Brain pericyte (primary cell): ENCODE data around the gene LBP.
"Not testable (repeated sequence)": the region's sequence is repeated elsewhere in the genome, so short reads cannot be mapped to it uniquely, and the experiment has no call there.

ENCODE experiments used
- DNase-seq: peaks from one replicate; pipeline ENCODE4 v3.0.0-alpha.2; 2012; ENCODE audit warnings: low read depth, low spot score

Gene LBP

DNA sequence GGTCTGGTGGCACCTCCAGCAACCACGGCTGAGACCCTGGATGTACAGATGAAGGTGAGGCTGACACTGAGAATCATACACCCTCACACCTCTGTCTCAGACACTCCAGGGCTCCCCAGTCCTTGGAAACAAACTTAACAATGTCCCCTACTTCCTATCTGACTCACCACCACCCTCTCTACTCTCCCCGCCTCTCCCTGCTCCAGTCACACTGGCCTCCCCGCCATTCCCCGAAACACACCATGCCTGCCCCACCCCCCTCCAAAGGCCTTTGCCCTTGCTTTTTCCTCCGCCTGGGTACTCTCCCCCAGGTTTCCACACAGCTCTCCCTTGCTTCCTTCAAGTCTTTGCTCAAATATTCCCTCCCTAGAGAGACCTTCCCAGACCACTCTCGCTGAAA is 26.1 kb upstream of the LBP start:
- no peak for DNase-seq

DNA sequence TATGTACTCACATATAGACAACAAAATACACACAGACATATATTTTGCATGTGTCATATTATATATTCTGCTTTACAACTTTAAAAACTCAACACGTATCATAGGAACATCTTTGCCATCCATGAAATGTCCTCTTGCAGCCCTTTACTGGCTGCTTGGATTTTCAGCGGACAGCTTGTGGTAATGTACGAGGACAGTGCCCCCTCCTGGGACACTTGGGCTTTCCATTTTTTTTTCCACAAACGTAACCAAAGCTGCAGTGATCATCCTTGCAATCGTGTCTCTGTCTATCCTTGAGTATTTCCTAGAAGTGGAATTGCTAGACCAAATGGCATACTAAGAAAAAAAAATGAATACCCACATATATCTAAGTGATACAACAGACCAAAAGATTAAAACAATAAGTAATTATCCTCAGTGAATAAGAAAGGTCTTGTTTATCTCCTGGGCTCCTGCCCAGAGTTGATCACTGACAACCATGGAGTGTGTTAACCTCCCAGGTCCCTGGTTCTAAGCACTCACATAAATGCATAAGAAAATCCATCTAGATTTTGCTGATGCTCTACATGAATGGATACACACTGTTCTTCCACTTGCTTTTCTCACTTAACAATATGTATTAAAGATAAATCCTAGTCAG is 24.2 kb upstream of the LBP start:
- DNase-seq = no peak

DNA sequence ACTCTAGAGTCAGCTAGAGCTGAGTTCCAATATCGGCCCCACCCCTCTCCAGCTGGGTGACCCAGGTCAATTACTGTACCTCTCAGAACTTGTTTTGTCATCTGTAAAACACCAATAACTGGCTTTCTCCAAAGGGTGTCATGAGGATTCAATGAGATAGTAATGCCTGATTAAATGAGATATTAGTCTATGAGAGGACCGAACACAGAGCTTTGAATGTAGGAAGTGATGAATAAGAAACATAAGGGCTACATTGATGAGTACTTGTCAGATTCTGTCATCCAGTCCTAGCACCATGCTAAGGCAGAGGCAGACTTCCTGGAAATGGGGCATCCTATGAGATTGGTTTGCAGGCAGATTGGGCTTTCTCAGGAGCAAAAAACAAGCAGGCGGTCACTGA is 22.1 kb upstream of the LBP start:
- DNase-seq = no peak

- DNase-seq = no peak
Measured at GRCh38 chr20:38325167-38325566, 21.1 kb upstream of the LBP start.

- DNase-seq = no peak
Measured at GRCh38 chr20:38325905-38326304, 20.4 kb upstream of the LBP start.

- DNase-seq = no peak
Measured at GRCh38 chr20:38326309-38326708, 20.0 kb upstream of the LBP start.

GRCh38 chr20:38330638-38331037 is 15.6 kb upstream of the LBP start:
- no peak for DNase-seq

DNA sequence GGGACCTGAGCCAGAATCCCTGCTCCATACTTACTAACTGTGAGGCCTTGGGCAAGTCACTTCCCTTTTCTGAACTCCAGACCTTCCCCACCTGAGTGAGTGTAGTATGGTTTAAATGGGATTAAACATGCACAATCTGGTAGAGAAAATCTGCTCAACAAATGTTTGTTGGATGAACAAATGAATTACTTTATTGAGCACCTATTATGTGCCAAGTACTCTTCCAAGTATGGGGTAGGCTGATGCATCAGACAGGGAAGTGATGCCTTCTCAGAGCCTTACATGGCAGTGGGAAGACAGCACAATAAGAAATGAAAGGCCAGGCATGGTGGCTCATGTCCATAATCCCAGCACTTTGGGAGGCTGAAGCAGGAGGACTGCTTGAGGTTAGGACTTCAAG is 15.0 kb upstream of the LBP start:
- no peak for DNase-seq

DNA sequence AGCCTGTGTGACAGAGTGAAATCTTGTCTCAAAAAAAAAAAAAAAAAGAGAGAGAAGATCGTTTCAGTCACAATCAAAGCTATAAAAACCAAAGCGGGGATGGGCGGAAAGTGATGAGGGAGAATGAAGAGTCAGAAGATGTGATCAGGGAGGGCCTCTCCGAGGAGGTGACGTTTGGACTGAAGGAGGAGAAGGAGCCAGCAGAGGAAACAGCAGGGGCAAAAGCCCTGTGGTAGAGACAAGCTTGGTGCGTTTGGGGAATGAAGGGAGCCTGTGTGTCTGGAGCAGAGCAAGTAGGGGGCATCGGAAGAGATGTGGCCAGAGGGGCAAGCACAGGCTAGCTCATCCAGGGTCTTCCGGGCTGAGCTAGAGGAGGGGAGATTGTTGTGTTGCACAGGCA is 14.5 kb upstream of the LBP start:
- no peak for DNase-seq

DNA sequence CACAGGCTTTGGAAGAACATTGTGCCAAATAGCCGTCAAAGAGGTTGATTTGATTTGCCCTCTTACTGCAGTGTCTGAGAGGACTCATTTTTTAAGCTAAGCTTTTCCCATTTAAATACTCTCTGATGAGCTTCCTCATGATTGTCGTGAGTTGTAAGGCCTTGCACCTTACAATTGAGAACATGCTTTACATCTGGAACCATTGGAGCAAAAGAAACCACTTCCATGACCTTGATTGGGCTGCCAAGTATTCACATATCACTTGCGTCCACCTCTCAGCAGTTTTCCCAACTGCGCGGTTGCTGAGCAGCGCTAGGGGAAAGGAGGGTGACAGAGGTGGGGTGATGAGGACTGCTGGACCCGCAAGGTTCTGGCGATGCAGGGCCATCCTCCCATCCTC is 12.3 kb upstream of the LBP start:
- DNase-seq = no peak

- DNase-seq = no peak
Measured at GRCh38 chr20:38336726-38337125, 9.6 kb upstream of the LBP start.

DNA sequence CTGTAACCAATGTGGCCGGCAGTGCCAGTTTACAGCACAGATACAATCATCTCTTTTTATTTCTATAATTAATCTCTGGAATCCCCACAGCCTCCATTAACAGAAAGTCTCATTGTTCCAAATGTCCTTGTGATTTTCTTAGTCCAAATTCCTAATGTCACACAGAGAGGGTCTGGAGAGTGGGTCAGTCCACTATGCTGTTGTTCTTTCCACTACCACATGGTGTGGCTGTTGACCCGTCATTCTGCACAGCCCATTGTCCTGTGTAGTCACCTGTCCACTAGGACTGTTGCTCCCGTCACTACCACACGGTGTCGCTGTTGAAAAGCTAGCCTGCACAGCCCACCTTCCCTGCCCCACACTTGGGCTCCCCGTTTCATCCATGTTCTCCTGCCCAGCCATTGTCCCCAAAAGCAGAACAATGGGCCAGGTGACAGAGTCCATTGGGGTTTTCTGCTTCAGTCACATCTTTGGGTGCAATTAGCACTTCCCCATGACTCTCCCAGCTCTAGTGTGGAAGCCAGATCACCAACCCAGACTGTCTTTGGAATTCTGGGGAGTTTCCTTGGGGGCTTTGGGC is 8.6 kb upstream of the LBP start:
- no peak for DNase-seq

DNA sequence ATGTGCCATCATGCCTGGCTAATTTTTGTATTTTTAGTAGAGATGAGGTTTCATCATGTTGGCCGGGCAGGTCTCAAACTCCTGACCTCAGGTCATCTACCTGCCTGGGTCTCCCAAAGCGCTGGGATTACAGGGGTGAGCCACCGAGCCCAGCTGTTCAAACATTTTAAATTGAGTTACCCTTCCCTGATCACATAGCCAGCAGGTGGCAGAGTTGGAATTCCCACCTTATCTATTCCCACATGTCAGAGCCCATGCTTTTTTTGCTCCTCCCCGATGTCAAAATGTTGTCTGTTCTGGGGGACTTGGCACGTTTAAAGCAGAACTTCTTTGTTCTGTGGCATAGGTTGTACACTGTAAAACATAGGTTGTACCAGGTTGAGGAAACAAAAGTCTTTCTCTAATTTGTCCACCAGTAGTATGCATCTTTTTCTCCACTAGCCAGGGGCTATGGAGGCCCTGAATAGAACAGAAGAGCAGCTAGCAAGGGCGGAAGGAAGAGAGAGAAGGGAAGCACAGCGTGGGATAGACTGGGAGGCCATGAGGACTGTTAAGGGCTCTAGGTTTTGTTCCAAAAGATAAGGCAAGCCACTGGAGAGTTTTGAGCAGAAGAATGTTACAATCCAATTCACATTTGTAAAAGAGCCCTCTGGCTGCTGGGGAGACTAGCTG is 7.3 kb upstream of the LBP start:
- no peak for DNase-seq

DNA sequence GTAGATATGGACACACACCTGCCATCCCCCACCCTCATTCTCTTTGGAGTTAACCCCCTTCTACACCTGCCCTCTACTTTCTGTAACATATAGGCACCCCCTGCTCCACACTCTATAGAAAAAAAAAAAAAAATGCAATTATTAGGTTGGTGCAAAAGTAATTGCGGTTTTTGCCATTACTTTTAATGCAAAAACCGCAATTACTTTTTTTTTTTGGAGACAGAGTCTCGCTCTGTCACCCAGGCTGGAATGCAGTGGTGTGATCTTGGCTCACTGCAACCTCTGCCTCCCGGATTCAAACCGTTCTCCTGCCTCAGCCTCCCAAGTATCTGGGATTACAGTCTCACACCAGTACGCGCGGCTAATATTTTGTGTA is 6.8 kb upstream of the LBP start:
- DNase-seq = not testable (repeated sequence)

GRCh38 chr20:38339997-38340396 is 6.3 kb upstream of the LBP start:
- DNase-seq = no peak

DNA sequence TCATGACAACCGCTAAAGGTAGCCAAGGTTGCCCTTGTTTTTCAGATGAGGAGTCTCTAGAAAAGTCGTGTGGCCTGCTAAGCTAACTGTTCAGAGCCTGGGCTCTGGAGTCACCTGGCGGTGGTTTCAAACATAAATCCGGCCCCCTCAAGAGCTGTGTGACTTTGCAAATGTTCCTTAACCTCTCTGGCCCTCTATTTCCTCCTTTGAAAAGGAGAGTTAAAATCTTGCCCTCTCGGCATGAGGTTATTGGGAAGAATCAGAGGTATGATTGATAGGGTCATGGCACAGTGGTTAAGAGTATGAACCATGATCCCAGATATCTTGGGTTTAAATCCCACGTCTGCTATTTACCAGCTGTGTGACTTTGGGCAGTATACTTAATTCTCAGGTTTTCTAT is 5.6 kb upstream of the LBP start:
- DNase-seq = no peak

GRCh38 chr20:38342216-38342615 is 4.1 kb upstream of the LBP start:
- no peak for DNase-seq

DNA sequence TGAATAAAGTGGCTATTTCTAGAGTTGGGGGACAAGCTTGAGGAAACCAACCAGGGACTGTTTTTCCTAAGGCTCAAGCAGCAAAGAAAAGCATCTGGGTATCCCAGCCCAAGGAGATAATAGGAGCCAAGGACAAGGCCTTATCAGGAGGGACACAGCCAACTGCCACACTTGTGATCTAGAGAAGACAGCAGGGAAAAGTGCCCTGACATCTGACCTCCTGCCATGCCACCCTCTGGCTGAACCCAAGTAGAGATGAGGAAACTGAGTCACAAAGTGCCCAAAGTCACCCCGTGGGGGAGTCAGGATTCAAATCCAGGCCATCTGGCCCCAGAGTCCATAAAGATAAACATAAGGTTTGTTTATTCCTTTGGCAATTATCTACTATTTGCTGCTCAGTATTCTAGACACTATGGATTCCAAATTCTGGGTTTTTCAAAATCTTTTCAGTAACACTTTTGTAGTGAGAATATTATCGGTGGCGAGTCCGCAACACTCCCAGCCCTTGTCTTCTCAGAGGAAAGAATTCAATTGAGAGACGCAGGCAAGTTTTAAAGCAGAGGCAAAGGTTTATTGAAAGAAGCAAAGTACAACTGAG is 3.5 kb upstream of the LBP start:
- DNase-seq = no peak

- DNase-seq = no peak
Measured at GRCh38 chr20:38343311-38344106, 2.8 kb upstream of the LBP start.

GRCh38 chr20:38344107-38344701 is 2.1 kb upstream of the LBP start:
- no peak for DNase-seq

GRCh38 chr20:38345643-38346042 is 639 bp upstream of the LBP start:
- DNase-seq = no peak

- DNase-seq = no peak
Measured at GRCh38 chr20:38346741-38347140, 459 bp downstream of the LBP start.
